HFF-Myc (cell line): ENCODE data around the gene WDR72.

Experiments used
- DNase-seq: peaks from one replicate; pipeline ENCODE4 v3.0.0-alpha.2; 2011; ENCODE audit warnings: low read depth; ENCODE audit errors: extremely low read depth
- H3K4me3 ChIP-seq: replicated peaks from 2 replicates; pipeline ENCODE4 v1.5.1; 2011; ENCODE audit warnings: low read depth, mild to moderate bottlenecking, control low read depth, low read length
- CTCF ChIP-seq: IDR thresholded peaks from 2 replicates; pipeline ENCODE4 v1.5.1; 2012; ENCODE audit warnings: mild to moderate bottlenecking, low read depth, low read length, control low read depth; ENCODE audit errors: missing control alignments

WDR72 gene

GRCh38 chr15:53644660-53645059 lies 114.8 kb downstream of the WDR72 start:
- no peak overlapping the region for H3K4me3 ChIP-seq
- no peak for TF ChIP-seq CTCF
- DNase-seq, result no peak

GRCh38 chr15:53634517-53635106 lies 124.9 kb downstream of the WDR72 start:
- TF ChIP-seq CTCF, result no peak
- DNase-seq, result no peak

GRCh38 chr15:53627279-53627678 lies 132.2 kb downstream of the WDR72 start:
- H3K4me3 ChIP-seq, result no peak overlapping the region
- DNase-seq, result no peak
- no peak for TF ChIP-seq CTCF

More at GRCh38 chr15:53634517-53635106, 124.9 kb downstream of the WDR72 start:
- H3K4me3 ChIP-seq, result no peak overlapping the region

- no peak for TF ChIP-seq CTCF
- no peak overlapping the region for H3K4me3 ChIP-seq
- DNase-seq, result no peak
Measured at GRCh38 chr15:53625962-53626845, 133.3 kb downstream of the WDR72 start.

GRCh38 chr15:53625260-53625659 lies 134.2 kb downstream of the WDR72 start:
- no peak for TF ChIP-seq CTCF
- no peak overlapping the region for H3K4me3 ChIP-seq
- DNase-seq, result no peak

GRCh38 chr15:53618461-53618860 lies 141.0 kb downstream of the WDR72 start:
- DNase-seq, result no peak
- no peak for TF ChIP-seq CTCF
- H3K4me3 ChIP-seq, result no peak overlapping the region
